Measurements from ENCODE around the gene ACTG2.

ACTG2 gene

DNA sequence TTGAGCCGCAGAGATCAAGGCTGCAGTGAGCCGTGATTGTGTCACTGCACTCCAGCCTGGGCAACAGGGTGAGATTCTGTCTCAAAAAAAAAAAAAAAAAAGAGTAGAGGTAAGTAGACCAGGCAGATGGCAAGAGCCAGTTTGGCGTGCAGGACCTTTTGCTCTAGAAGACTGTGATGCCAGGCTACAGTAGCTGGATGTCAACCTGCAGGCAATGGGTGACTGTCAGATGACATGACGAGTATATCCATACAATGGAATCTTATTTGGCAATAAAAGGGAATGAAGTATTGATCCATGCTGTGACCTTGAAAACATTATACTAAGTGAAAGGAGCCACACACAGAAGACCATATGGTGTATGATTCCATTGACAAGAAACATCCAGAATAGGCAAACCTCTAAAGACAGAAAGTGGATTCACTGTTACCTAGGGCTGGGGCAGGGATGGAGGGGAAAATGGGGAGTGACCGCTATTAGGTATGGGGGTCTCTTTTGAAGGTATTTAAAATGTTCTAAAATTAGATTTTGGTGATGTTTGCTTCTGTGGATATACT is 22.7 kb downstream of the ACTG2 start:
- no peak for DNase-seq

DNA sequence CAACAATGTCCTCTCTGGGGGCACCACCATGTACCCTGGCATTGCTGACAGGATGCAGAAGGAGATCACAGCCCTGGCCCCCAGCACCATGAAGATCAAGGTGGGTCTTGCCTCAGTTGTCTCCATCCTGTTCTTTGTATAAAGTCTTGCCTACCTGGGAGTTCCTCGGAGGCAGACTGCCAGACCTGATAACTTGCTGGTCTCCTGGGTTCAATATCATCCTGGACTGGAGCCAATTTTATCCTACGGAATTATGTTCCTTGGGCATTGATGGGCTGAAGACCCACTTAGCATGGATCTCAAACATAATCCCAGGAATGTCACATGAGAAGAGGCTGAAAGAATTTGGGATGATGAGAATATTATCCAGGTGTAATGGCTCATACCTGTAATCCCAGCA is 23.9 kb downstream of the ACTG2 start:
- no peak for DNase-seq

DNA sequence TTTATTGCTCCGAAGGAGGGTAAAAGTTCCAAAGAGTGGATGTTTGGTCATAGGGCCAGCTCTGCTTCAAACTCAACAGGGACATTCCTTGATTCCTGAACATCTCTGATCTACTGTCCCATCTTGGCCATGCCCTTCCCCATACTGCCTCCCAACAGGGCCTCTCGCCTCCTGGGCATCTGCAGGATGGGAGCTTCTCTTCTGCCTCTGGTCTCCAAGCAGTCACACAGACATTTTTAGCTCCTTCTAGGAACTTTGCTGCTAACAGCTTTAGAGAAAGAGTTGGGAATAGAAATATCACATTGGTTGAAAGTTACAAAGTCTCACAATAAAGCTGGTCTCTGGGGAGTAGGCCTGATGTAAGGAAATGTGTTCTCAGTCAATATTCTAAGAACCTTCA is 24.5 kb downstream of the ACTG2 start:
- DNase-seq: no peak

DNA sequence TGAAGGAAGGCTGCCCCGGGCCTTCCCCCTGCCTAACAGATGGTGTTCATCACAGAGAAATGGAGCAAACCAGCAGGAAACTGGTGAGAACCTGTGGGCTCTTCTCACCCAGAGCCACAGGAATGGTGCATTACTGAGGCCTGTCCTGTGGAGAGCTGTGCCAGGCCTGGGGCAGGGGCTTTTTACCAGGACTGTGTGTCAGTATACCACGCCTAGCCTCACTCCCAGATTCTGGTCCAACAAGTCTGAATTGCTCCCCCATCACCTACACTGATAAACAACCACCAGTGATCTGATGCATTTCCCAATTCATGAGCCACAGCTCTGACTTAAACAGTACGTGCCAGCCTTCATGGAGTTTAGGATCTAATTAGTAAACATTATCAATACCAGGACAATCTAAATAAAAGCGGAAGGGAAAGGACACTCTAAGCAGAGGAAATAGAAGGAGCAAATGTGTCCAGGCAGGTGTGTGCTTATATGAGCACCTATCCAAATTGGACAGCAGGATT is 24.9 kb downstream of the ACTG2 start:
- no peak for DNase-seq

DNA sequence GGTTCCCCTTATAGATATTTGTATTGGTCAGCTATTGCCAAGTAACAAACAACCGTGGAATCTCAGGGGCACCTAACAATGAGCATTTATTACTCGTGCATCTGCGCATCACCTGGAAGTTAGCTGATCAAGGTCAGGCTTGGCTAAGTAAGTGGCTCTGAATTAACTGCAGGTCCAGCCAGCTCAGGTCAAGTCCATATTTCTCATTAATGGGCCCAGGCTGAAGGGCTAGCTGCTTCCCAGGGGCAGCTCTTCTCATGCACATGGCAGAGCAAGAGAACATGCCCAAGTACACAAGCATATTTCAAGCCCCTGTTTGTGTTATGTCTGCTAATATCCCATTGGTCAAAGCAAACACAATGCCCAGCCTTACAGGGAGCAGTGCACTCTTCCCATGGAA is 26.0 kb downstream of the ACTG2 start:
- DNase-seq: no peak

DNA sequence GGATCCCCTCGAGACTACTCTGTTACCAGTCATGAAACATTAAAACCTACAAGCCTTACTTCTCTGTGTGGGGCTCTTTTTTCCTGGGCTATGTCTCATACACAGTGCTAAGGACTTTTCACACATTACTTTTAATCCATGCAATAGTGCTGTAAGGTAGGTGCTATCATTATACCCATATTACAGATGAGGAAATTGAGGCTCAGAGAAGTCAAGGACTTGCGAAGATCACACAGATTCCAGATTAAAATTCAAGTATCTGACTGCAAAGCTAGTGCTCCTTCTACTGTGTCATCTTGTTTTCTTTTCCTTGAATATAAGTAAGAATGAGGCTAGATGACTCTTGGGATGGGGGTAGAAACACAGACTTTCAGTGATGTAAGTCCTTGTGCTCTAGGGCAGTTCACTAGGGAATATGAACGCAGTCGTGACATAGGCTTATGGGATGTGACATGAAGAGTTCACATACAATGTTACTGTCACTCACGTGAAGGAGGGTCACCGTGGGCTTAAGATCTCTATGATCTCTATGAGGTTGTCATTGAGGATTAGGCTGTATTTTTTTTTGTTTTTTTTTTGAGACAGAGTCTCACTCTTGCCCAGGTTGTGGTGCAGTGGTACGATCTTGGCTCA is 26.9 kb downstream of the ACTG2 start:
- no peak for DNase-seq

DNA sequence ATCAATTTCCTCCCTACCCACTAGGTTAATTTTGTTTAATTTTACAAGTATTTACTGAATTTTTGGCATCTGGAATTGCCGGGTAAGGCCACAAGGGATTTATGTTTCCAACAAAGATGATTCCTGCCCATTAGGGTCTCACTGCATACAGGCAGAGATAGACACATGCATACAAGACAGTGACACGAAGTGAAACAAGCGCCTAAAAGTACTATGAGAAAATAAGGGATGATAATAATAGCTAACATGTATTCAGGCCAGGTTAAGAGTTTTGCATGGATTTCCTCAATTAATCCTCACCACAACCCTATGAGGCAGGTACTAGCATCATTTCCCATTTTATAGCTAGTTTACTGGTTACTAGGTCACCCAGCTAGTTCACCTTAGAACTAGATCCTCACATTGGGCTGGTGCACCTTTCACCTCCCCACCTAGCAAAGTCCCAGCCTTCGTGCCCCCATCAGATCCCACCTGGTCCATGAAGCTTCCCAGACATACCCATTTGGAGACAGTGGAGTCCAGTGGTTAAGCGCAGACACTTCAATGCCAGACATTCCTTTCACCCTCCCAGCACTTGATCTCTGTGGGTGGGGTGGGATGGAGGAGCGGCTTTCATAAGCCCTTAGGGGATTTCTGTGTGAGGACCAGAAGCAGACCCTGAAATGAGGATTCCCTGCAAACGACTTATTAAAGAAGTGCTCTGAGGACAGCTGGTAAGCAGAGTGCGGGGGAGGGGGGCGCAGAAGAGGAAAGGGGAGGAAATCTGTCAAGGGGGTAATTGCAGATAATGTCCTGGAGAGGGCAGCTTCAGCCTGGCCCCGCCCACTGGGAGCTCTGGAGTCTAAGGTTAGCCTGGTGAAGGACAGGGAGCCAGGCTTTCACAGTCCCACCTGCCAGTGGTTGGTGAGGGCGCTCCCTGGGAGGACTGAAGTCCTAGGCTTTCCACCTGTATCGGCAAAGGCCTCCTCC is 28.1 kb downstream of the ACTG2 start:
- peak; percentile 43 to 60 for DNase-seq

DNA sequence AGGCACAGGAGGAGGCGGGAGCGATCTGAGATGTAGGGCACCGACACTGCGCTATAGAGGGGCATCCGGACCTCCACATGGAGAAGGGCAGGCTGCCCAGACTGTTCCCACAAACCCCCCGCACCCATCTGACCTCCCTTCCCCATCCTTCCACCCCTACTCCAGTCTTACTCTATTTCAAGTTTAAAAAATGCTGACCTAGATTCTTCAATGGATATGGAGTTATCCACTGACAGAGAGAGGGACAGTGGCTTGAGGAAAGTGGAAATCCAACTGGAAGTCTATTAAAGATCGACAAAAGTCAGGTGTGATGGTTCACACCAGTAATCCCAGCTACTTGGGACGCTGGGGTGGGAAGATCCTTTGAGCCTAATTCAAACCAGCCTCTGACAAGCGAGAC is 28.8 kb downstream of the ACTG2 start:
- no peak for DNase-seq

DNA sequence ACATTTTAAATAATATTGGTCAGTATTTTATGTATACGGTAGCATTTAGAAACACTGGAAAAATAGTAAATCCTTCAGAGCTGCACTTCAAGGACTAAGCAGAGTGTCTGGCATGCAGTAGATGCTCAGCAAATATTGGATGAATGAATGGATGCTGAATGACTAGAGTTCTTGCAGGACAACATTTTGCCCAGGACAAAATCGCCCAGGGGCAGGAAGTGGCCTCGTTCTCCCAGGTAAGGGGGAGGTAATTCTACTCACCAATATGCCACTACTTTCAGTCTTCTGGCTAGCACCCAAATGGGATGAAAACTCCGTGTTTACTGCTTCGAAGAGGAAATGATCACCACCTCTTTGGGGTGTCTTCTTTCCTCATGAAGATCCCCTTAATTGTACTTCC is 29.9 kb downstream of the ACTG2 start:
- DNase-seq: no peak

DNA sequence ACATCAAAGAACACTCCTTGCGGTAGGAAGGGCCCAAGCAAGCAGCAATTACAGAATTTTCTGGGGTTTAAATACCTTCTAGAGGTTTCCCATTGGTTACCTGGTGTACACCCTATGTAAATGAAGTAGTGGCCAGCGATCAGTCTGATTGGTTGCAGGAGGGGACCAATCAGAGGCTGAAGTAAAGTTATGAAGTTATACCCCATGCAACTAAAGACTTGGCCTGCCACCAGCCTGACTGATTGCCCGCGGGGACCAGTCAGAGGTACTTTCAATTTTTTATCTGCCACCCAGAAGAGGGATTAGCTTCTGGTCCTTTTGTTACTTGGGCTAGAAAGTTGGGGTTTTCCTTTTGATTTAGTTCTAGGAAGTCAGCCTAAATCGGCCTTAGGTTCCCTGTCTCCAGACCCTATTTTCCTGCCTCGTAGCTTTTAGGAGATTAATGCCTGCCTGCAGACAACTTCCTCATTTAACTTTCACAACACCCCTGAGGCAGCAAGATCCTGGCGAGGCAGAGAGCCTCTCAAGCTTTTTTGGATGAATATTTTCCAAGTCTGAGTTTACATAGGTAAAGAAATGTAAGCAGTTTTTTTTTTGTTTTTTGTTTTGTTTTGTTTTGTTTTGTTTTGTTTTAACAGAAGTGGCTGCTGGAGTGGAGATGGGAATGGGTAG is 32.4 kb downstream of the ACTG2 start:
- DNase-seq: no peak

DNA sequence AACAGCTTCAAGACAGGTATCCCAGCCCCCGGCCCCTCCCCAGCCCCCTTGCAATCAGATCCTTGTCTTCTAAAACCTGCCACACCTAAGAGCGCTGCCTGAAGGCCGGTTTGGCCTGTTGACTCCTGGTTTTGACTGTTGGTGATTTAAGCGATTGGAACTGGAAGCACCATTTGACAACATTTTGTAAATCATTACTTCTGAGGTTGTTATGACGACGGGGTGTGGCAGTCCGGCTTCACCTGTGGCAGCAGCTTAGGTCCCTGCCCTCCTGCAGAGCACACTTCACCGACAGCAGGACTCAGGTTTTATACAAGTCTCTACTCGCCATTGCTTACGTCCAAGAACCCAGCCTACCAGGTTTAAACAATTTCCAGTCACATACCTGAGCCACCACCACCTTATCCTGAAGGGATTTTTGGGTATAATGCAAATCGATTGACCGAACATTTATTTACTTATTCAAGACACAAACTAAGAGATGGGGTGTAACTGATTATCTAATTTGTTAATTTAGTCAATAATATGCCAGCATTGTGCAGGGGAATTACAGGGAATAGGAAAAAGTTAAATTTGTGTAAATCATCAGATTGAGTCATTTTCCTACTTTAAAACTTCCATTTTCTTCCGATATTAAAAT is 33.2 kb downstream of the ACTG2 start:
- no peak for DNase-seq

DNA sequence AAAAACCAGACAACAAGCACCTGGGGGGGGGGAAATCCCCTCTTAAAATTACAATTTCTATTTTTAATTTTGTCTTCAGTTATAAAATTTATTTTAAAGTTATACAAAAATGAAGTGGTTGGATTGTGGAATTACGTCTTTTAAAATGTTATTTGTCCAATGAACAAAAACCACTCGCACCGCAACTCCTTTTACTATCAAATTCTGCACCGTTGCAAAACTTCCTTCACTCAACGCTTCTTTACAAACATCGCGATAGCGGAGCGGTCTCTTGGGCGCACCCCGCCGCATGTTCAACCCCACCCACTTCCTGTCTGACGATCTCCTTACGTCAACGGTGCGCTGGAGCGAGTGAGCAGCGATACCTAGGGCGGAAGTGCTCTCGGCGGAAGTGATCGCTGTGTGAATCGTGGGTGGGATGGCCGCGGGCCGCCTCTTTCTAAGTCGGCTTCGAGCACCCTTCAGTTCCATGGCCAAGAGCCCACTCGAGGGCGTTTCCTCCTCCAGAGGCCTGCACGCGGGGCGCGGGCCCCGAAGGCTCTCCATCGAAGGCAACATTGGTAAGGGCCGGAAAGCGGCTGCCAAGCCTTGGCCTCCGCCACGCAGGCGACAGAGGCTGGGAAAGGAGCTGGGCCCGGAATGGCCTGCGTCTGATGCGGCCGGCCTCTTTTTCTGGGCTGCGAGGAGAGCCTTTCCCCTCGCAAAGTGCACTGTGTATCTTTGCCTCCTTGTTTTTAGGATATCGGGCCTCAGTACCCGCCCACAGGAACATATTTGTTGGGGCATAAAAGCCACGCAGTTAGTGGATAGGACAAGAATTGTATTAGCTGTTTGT is 33.9 kb downstream of the ACTG2 start, which contains the start of gene DGUOK:
TSS of gene DGUOK (plus strand) at position 388 of the 835 bp plus-strand sequence. CDS start at position 419, 31 bp downstream.
- peak; percentile 95 to 97 for DNase-seq

DNA sequence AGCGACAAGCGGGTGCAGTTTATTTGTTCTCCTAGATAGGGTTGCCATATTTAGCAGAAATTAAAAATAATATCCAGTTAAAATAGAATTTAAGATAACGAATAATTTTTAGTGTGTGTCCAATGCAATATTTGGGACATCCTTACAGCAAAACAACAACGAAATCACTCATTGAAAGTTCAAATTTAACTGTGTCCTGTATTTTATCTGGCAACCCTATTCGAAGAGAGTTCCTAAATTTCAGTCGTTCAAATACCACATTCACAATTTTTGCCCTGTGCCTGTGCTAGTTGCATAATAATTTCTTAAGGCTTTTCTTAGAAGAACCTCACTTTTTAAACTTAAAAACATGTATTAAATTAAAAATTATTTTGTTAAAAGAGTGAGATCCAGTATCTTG is 34.5 kb downstream of the ACTG2 start:
- no peak for DNase-seq

DNA sequence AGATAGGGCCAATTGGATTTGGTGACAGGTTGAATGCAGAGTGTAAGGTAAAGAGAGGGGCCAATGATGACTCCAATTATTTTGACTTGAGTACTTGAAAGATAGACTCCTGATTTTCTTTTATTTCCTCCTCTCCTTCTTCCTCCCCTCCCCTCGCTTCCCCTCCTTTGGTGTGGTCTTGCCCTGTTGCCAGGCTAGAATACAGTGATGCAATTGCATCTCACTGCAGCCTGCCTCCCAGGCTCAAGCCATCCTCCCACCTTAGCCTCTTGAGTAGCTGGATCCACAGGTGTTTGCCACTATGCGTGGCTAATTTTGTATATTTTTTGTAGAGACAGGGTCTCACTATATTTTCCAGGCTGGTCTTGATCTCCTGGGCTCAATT is 36.1 kb downstream of the ACTG2 start:
- DNase-seq: no peak

DNA sequence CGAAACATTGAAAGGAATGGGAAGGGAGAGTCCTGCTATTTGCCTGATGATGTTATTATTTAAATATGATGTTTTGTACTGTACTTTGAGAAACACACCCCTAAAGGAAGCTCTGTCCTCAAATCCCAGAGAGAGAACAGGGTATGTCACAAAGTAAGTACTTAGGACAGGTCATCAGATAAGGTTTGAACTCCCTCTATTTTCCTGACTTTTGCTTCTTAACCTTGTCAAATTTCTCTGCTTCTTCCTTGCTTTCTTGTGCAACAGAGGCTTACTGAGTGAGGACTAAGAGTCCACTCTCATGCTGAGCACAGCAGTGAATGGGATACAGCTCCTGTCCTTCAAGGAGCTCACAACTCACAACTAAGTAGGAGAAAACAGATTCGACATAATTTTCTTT is 37.6 kb downstream of the ACTG2 start:
- no peak for DNase-seq

DNA sequence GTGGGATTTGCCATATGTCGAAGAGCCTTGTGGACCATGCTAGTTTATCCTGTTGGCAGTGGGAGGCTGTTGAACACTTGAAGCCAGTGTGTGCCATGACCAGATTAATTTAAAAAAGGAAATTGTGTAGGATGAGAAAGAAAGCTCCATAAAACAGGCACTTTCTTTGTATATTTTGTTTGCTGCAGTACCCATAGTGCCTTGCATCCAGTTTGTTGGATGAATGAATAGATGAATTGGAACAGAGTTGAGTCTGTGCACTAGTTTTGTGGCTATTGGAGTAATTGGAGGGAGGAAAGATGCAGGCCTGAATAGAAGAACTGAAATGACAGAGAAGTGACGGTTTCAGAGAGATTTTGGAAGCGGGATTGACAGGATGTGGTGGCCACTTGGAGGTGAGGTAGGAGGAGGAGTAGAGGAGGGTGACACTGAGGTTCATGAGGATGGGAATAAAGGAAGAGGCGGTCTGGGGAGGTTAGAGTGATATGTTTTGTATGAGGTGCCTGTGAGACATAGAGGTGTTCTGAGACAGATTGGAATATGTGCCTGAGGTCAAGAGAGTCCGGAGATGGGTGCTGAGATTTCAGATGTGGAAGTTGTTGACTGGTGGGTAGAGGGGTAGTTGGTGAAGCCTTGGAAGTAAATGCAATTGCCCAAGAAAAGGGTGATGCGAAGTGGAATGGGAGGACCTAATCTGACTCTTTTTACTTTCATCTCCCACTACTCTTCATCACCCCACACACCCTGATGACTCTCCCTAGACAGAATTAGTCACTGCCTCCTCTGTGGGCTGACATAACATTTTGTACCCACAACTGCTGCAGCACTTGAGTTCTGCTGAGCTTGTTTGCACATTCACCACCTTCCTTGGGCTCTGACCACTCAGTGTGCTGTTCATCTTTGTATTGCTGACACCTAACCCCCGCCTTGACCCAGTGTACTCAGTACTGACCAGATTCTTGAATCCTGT is 39.0 kb downstream of the ACTG2 start:
- peak; percentile 51 to 64 for DNase-seq

DNA sequence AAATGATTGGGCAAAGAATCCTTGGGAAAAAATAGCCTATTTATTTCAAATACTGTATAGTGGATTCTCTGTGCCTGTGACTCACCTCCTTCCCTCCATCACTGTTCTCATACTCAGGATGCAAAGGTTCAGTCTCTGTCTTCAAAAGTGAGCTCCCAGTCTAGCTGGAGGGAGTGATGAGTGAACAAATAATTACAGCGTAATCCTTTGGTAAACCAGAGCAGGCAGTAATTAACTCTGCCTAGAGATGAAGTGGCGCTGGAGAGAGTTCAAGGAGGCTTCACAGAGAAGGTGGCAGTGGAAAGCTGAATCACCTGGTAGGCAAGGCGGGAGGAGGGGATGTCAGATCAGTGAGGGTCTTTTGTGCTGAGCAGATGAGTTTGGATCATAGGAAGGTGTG is 40.4 kb downstream of the ACTG2 start:
- no peak for DNase-seq

DNA sequence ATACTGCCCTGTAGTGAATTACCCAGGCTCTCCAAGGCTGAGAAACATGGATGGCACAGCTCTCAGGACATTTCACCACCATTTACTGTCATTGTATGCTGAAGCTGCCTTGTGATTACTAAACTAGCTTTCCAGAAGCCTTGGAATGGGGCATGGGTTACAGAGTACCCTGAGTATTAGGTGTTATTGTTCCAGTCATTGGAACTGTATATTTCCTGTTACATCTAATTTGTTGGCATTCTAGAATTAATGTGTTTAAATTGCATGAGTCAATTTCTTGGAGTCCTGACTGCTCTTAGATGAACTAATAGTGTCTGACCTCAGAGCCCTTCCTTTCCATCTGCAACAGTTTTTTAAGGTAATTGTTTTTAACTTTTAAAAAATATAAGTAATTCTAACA is 42.8 kb downstream of the ACTG2 start:
- DNase-seq: no peak

DNA sequence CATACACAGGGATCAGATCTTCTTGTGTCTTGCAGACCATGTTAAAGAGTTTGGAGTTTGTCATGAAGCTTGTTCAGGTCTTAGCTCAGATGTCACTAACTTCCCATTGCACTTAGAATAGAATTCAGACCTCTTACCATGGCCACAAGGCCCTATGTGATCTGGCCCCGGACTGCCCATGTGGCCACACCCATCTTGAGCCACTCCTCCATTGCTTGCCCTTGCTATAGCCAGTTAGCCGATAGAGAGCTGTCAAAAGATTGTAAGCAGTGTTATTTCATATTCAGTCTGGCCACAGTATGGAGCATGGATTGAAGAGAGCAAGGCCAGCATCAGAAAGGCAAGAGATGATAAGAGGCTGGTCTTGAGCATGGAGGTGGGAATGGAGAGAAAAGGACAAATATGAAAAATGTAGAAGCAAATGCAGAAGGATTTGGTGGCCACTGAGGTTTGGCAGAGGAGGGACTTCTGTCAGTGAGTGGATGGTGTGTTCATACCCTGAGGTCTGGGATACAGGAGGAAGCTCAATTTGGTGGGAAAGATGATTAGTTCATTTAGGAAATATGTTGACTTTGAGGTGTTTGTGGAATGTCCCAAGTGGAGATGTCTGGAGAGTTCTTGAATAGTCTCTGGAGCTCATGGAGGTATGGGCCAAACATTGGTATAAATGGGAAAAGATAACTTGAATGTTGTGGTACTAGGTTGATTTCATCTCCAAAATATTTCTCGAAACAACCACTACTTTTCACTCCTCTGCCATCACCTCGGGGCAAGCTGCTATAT is 44.5 kb downstream of the ACTG2 start:
- no peak for DNase-seq

DNA sequence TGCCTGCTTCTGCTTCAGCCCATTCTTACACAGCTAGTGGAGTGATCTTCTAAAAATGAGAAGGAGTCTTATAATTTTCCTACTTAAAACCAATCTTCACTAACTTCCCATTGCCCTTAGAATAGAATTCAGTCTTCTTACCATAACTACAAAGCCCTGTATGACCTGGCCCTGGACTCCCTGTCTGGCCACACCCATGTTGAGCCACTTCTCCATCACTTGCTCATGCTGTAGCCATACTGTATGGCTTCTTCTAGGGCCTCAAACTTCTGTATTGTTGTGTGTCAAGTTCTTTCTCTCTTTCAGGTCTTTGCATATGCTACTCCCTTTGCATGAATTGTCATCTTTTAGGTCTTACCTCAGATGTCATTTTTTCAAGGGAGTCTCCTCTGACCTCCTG is 45.1 kb downstream of the ACTG2 start:
- no peak for DNase-seq
